Colonic mucosa (tissue), 4 donors: Measurements from ENCODE around the gene CHST8. TPM values are rescaled to one million over a fixed set of nuclear protein-coding genes. Genes with fewer than 3 reads are reported as not detected.

Source experiments
- DNase-seq: peaks from one replicate; pipeline ENCODE4 v3.0.0-alpha.2; 2020
- H3K27ac ChIP-seq: fragments of 200-600 bp; one replicate; pipeline ENCODE4 v1.8.0; 2021
- H3K27me3 ChIP-seq: fragments of 200-600 bp; one replicate; pipeline ENCODE4 v1.8.0; 2021
- H3K36me3 ChIP-seq: fragments of 200-600 bp; one replicate; pipeline ENCODE4 v1.8.0; 2021
- H3K4me1 ChIP-seq: fragments of 200-600 bp; one replicate; pipeline ENCODE4 v1.8.0; 2021; ENCODE audit warnings: mild to moderate bottlenecking
- H3K4me3 ChIP-seq: fragments of 200-600 bp; one replicate; pipeline ENCODE4 v1.8.0; 2021
- H3K9ac ChIP-seq, 2 donors: one replicate each; pipeline ENCODE4 v1.7.0; 2013; ENCODE audit warnings: control low read depth in 2 of 2, low read depth in 2 of 2, low read length in 2 of 2
- H3K9me3 ChIP-seq: fragments of 200-600 bp; one replicate; pipeline ENCODE4 v1.8.0; 2021
- CTCF ChIP-seq: fragments of 200-600 bp; IDR thresholded peaks from one replicate; pipeline ENCODE4 v1.8.0; 2022; ENCODE audit warnings: antibody characterized with exemption, mild to moderate bottlenecking
- intact Hi-C: fragments of 100-400 bp; cut with DNase I; formaldehyde crosslinking; loops from one replicate; pipeline ENCODE4 v1.14.1; 2022
- total RNA-seq, 2 donors: library from RNA; stranded (reverse); fragmentation: NEBNext Ultra II Directional in 1 of 2; extraction: Animal tissue kit (Norgen Biotek cat#: 25700) in 1 of 2; gene quantifications; one replicate each; pipeline ENCODE4 v1.2.1, GENCODE V29; 2021
- donor health status: healthy.
- donor health status: DM: no; HTN: no; CAD: no.
- donor health status: DM: no; HTN: no; CAD: no.

CHST8 gene
- total RNA-seq, 2 donors from 2014 or later: not detected

GRCh38 chr19:33640773-33641172, 19.0 kb downstream of the CHST8 start:
- no peak for DNase-seq
- Histone ChIP-seq H3K9ac (no peak overlapping the region), H3K4me1 (no peaks in the 10 kb centered on the region), H3K4me3 (no peak overlapping the region), H3K27me3 (no peaks in the 10 kb centered on the region), H3K9me3 (no peaks in the 10 kb centered on the region), H3K27ac (no peak overlapping the region), H3K36me3 (no peaks in the 10 kb centered on the region)
- no peak for TF ChIP-seq CTCF
- intact Hi-C loops: no loop called here

GRCh38 chr19:33641261-33641660, 19.5 kb downstream of the CHST8 start:
- no peak overlapping the region for H3K4me3 ChIP-seq
- no peaks in the 10 kb centered on the region for H3K9me3 ChIP-seq
- H3K4me1 ChIP-seq: no peaks in the 10 kb centered on the region
- H3K27ac ChIP-seq: no peak overlapping the region
- intact Hi-C loops: no loop called here
- TF ChIP-seq CTCF: no peak
- H3K36me3 ChIP-seq: no peaks in the 10 kb centered on the region
- no peaks in the 10 kb centered on the region for H3K27me3 ChIP-seq
- DNase-seq: no peak
- no peak overlapping the region for H3K9ac ChIP-seq

GRCh38 chr19:33641956-33642498, 20.3 kb downstream of the CHST8 start:
- Histone ChIP-seq H3K27ac (no peak overlapping the region), H3K9ac (no peak overlapping the region), H3K9me3 (no peaks in the 10 kb centered on the region), H3K4me1 (no peaks in the 10 kb centered on the region), H3K36me3 (no peaks in the 10 kb centered on the region), H3K4me3 (no peak overlapping the region), H3K27me3 (no peaks in the 10 kb centered on the region)
- intact Hi-C loops: no loop called here
- no peak for TF ChIP-seq CTCF
- DNase-seq: no peak

- no peak for DNase-seq
- no peaks in the 10 kb centered on the region for H3K36me3 ChIP-seq
- no peak overlapping the region for H3K4me3 ChIP-seq
- no peaks in the 10 kb centered on the region for H3K27me3 ChIP-seq
- no peaks in the 10 kb centered on the region for H3K4me1 ChIP-seq
- TF ChIP-seq CTCF: no peak
- no peaks in the 10 kb centered on the region for H3K9me3 ChIP-seq
- H3K9ac ChIP-seq: no peak overlapping the region
- H3K27ac ChIP-seq: no peak overlapping the region
- intact Hi-C loops: no loop called here
Measured at GRCh38 chr19:33644284-33644836, 22.6 kb downstream of the CHST8 start.

GRCh38 chr19:33646306-33646705, 24.6 kb downstream of the CHST8 start:
- no peak for DNase-seq
- H3K4me3 ChIP-seq: no peak overlapping the region
- H3K4me1 ChIP-seq: no peaks in the 10 kb centered on the region
- intact Hi-C loops: no loop called here
- H3K36me3 ChIP-seq: no peaks in the 10 kb centered on the region
- no peak for TF ChIP-seq CTCF
- no peak overlapping the region for H3K9ac ChIP-seq
- no peak overlapping the region for H3K27ac ChIP-seq
- H3K9me3 ChIP-seq: no peaks in the 10 kb centered on the region
- no peaks in the 10 kb centered on the region for H3K27me3 ChIP-seq
